Spleen (tissue), 11 donors: ENCODE results near the gene PTGIR. TPM values are rescaled to one million over a fixed set of nuclear protein-coding genes. Genes with fewer than 3 reads are reported as not detected.
A peak's percentile ranks its signal among the peaks of the same experiment; 100 is the strongest.

ENCODE experiments used
- DNase-seq: peaks from one replicate; pipeline ENCODE4 v3.0.0-alpha.2; 2020
- H3K27ac ChIP-seq, 8 donors: fragments of 200-600 bp; sonication (generic) in 7 of 8; 1 replicate in 4 of 8; 2 replicates in 4 of 8; pipeline versions ENCODE4 v1.5.0 to v1.8.0; 2016 to 2021; ENCODE audit warnings: inconsistent platforms in 4 of 8, mild to moderate bottlenecking in 4 of 8, moderate library complexity in 1 of 8
- H3K27me3 ChIP-seq, 7 donors: fragments of 200-600 bp; sonication (generic) in 6 of 7; replicated peaks in 1 of 7; 1 replicate in 4 of 7; 2 replicates in 3 of 7; pipeline versions ENCODE4 v1.5.0 to v1.8.0; 2016 to 2021; ENCODE audit warnings: inconsistent platforms in 3 of 7, mild to moderate bottlenecking in 1 of 7
- H3K36me3 ChIP-seq, 6 donors: fragments of 200-600 bp; sonication (generic) in 5 of 6; 1 replicate in 4 of 6; 2 replicates in 2 of 6; pipeline versions ENCODE4 v1.5.0 to v1.8.0; 2016 to 2021; ENCODE audit warnings: inconsistent platforms in 2 of 6
- H3K4me1 ChIP-seq, 6 donors: fragments of 200-600 bp; sonication (generic) in 5 of 6; 1 replicate in 3 of 6; 2 replicates in 3 of 6; pipeline versions ENCODE4 v1.5.0 to v1.8.0; 2016 to 2021; ENCODE audit warnings: inconsistent platforms in 3 of 6
- H3K4me3 ChIP-seq, 8 donors: fragments of 200-600 bp; sonication (generic) in 7 of 8; 1 replicate in 4 of 8; 2 replicates in 4 of 8; pipeline versions ENCODE4 v1.5.0 to v1.8.0; 2016 to 2021; ENCODE audit warnings: inconsistent platforms in 4 of 8, mild to moderate bottlenecking in 4 of 8, moderate library complexity in 2 of 8
- H3K9me3 ChIP-seq, 8 donors: fragments of 200-600 bp; sonication (generic) in 7 of 8; 1 replicate in 4 of 8; 2 replicates in 4 of 8; pipeline versions ENCODE4 v1.5.0 to v1.8.0; 2016 to 2021; ENCODE audit warnings: inconsistent platforms in 4 of 8
- CTCF ChIP-seq, 11 experiments: fragments of 200-600 bp in 7 of 11; fragments of 450-650 bp in 4 of 11; sonication (generic) in 4 of 11; IDR thresholded peaks in 8 of 11; conservative IDR thresholded peaks in 3 of 11; 1 replicate in 7 of 11; 2 replicates in 4 of 11; pipeline versions ENCODE4 v1.4.0 to v1.8.0; 2016 to 2021; ENCODE audit warnings: antibody characterized with exemption in 11 of 11, inconsistent platforms in 4 of 11, mild to moderate bottlenecking in 1 of 11
- POLR2A ChIP-seq, 3 donors: fragments of 450-650 bp; IDR thresholded peaks; one replicate each; pipeline ENCODE4 v1.5.1; 2017; ENCODE audit warnings: antibody characterized with exemption in 3 of 3, mild to moderate bottlenecking in 1 of 3
- POLR2AphosphoS5 ChIP-seq, 3 donors: sonication (generic); formaldehyde crosslinking; IDR thresholded peaks; one replicate each; pipeline ENCODE4 v1.5.1; 2017; ENCODE audit warnings: antibody characterized with exemption in 3 of 3
- WGBS, 5 donors: extraction: QIAGEN DNeasy Blood & Tissue Kit in 3 of 5; methylation state at CpG; one replicate each; pipeline versions ENCODE4 v1.1.5 to v1.1.7; 2013 to 2018; 5-methylcytosine and 5-hydroxymethylcytosine counted together
- intact Hi-C: fragments of 100-400 bp; cut with DNase I; formaldehyde crosslinking; loops from one replicate; pipeline ENCODE4 v1.15.0; 2023; ENCODE audit warnings: low total_unique reads
- polyA plus RNA-seq, 3 donors: library from polyadenylated mRNA; stranded (reverse); fragments of 200-250 nt; gene quantifications; one replicate each; pipeline ENCODE4 v1.2.1, GENCODE V29; 2013
- total RNA-seq, 7 donors: library from RNA; depleted of rRNA in 3 of 7; stranded (reverse); fragments of >200 nt in 3 of 7; fragmentation: NEBNext Ultra II Directional in 4 of 7; extraction: Animal tissue kit (Norgen Biotek cat#: 25700) in 4 of 7; gene quantifications; one replicate each; pipeline versions ENCODE4 v1.1.0 to v1.2.1, GENCODE V29; 2016 to 2021
- donor health status: healthy with polysubstance abuse.
- donor health status: DM: no; HTN: no; CAD: no; lungs with moderate emphysema.
- donor health status: DM: no; HTN: no; CAD: no.
- donor health status: Bipolar disorder and iron deficiency.
- donor health status: healthy.
- donor health status: DM: no; HTN: no; CAD: no.
- donor health status: DM: yes; HTN: yes; CAD: no.

Gene PTGIR
- total and polyA plus RNA-seq, 10 donors, result 5.4 to 18.6 (median 7.9) TPM

- H3K27me3 ChIP-seq, result peaks cover 1 to 8% (median 7%) of the 10 kb centered on the region in 7 donors
- TF ChIP-seq POLR2A (IDR thresholded peaks at IDR 0.05), result no peak
- no peak for TF ChIP-seq CTCF (IDR thresholded peaks at IDR 0.05 in 8 of 11, conservative IDR thresholded peaks at IDR 0.05 in 3 of 11)
- no peak for TF ChIP-seq POLR2AphosphoS5 (IDR thresholded peaks at IDR 0.05)
- no peaks in the 10 kb centered on the region for H3K36me3 ChIP-seq
- intact Hi-C loops, result loop anchor here (10.0 kb wide), 1 partner anchor 130 kb away; no protein-coding TSS in a partner anchor
- no peaks in the 10 kb centered on the region for H3K9me3 ChIP-seq
- no peak overlapping the region for H3K4me3 ChIP-seq
- H3K4me1 ChIP-seq, result peaks cover 14 to 22% (median 20%) of the 10 kb centered on the region in 6 donors
- 84 to 92% (median 91%) methylated on average over 8 of the region's 8 CpGs for WGBS, 5 donors
- H3K27ac ChIP-seq, result no peak overlapping the region
- no peak for DNase-seq
Observed at GRCh38 chr19:46665072-46665471, 40.2 kb upstream of the PTGIR start.

- TF ChIP-seq POLR2AphosphoS5 (IDR thresholded peaks at IDR 0.05) (peak in 1 of 3 donors; percentile 36), POLR2A (IDR thresholded peaks at IDR 0.05) (no peak), CTCF (IDR thresholded peaks at IDR 0.05 in 8 of 11, conservative IDR thresholded peaks at IDR 0.05 in 3 of 11) (peak; percentile 67 to 93 (median 86))
- WGBS, 5 donors, result 6 to 8% (median 7%) methylated on average over 19 of the region's 19 CpGs
- H3K9me3 ChIP-seq, result no peaks in the 10 kb centered on the region
- peak overlapping the region; percentile 17 to 76 (median 50) for H3K4me3 ChIP-seq
- peaks cover 20 to 46% (median 34%) of the 10 kb centered on the region in 6 donors for H3K4me1 ChIP-seq
- no peaks in the 10 kb centered on the region for H3K36me3 ChIP-seq
- H3K27ac ChIP-seq, result peak overlapping the region; percentile 9 to 80 (median 68)
- peaks cover 4 to 39% (median 27%) of the 10 kb centered on the region in 7 donors for H3K27me3 ChIP-seq
- intact Hi-C loops, result loop anchor here (5.0 to 10.0 kb wide), 2 partner anchors 50 to 127 kb away; no protein-coding TSS in a partner anchor
- DNase-seq, result peak; percentile 91
Observed at GRCh38 chr19:46661735-46662592, 37.1 kb upstream of the PTGIR start.

GRCh38 chr19:46661020-46661731, 36.3 kb upstream of the PTGIR start, which contains the start of gene DACT3:
TSS of gene DACT3 (minus strand) at chr19:46661182. CDS start at chr19:46661064, 118 bp downstream.
- DNase-seq, result peak; percentile 100
- intact Hi-C loops, result loop anchor here (5.0 to 10.0 kb wide), 2 partner anchors 49 to 126 kb away; no protein-coding TSS in a partner anchor
- 0 to 3% (median 1%) methylated on average over 8 to 61 of the region's 61 CpGs for WGBS, 5 donors

More at GRCh38 chr19:46661020-46661731, 36.3 kb upstream of the PTGIR start, which contains the start of gene DACT3:
- peaks cover 4 to 47% (median 27%) of the 10 kb centered on the region in 7 donors for H3K27me3 ChIP-seq
- TF ChIP-seq POLR2A (IDR thresholded peaks at IDR 0.05), result no peak
- peak; percentile 50 to 85 (median 80) for TF ChIP-seq POLR2AphosphoS5 (IDR thresholded peaks at IDR 0.05)
- peak in 4 of 11 experiments; percentile 22 to 44 (median 30) for TF ChIP-seq CTCF (IDR thresholded peaks at IDR 0.05 in 8 of 11, conservative IDR thresholded peaks at IDR 0.05 in 3 of 11)
- H3K9me3 ChIP-seq, result no peaks in the 10 kb centered on the region
- peak within 1 kb of the TSS; percentile 15 to 83 (median 74) for H3K27ac ChIP-seq
- peaks cover 20 to 46% (median 34%) of the 10 kb centered on the region in 6 donors for H3K4me1 ChIP-seq
- no peaks in the 10 kb centered on the region for H3K36me3 ChIP-seq
- peak within 1 kb of the TSS; percentile 51 to 76 (median 56) for H3K4me3 ChIP-seq
